ENCODE results near the gene DENND4B. TPM values are rescaled to one million over a fixed set of nuclear protein-coding genes. Genes with fewer than 3 reads are reported as not detected.

The DENND4B gene
- total RNA-seq, 1 experiment from 2014 or later: 41.3 TPM

DNA sequence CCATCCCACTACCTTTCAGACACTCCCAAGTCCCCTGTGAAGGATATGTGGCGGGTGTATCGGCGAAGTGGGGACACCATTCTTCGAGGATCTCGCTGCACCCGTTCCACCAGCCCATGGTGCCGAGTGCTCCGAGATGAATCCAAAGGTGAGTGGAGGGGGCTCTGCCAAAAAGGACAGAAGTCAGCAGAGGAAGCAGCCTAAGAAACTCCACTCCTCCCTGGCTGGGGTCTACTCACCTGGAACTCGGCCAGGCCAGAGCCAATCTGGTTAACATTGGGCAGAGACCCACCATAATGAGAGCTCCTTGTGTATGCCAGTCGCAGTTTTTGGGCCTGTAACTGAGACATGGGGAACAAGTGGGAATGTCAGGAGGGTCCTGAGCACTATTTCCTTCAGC, 8.3 kb upstream of the DENND4B start:
- peaks cover 12% of the 10 kb centered on the region; the same call in 1 of the 2 replicates for H3F3A ChIP-seq (ENCODE audit: insufficient read depth, low read depth)
- peaks cover 9% of the 10 kb centered on the region for H3K36me3 ChIP-seq (ENCODE audit: low read depth)
- H3K4me1 ChIP-seq (replicated peaks; ENCODE audit: insufficient read depth): peaks cover 13% of the 10 kb centered on the region
- H3K9me2 ChIP-seq (ENCODE audit: insufficient read depth): no peaks in the 10 kb centered on the region
- no peak for TF ChIP-seq EZH2 (IDR thresholded peaks at IDR 0.05; ENCODE audit: low read depth)
- TF ChIP-seq, protein P1, sequence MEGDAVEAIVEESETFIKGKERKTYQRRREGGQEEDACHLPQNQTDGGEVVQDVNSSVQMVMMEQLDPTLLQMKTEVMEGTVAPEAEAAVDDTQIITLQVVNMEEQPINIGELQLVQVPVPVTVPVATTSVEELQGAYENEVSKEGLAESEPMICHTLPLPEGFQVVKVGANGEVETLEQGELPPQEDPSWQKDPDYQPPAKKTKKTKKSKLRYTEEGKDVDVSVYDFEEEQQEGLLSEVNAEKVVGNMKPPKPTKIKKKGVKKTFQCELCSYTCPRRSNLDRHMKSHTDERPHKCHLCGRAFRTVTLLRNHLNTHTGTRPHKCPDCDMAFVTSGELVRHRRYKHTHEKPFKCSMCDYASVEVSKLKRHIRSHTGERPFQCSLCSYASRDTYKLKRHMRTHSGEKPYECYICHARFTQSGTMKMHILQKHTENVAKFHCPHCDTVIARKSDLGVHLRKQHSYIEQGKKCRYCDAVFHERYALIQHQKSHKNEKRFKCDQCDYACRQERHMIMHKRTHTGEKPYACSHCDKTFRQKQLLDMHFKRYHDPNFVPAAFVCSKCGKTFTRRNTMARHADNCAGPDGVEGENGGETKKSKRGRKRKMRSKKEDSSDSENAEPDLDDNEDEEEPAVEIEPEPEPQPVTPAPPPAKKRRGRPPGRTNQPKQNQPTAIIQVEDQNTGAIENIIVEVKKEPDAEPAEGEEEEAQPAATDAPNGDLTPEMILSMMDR (conservative IDR thresholded peaks at IDR 0.05): no peak
- DNase-seq: no peak
- H2AFZ ChIP-seq: no peak overlapping the region
- intact Hi-C loops (cut with micrococcal nuclease; ENCODE audit: unreplicated experiment): no loop called here
- peaks cover 28% of the 10 kb centered on the region for H4K20me1 ChIP-seq (ENCODE audit: insufficient read depth)
- no peak overlapping the region for H3K4me2 ChIP-seq
- no peak overlapping the region for H3K27ac ChIP-seq
- peaks cover 45% of the 10 kb centered on the region for H3K79me2 ChIP-seq (ENCODE audit: low read depth)
- CTCF ChIA-PET: no interaction called here
- H3K9me3 ChIP-seq (ENCODE audit: insufficient read depth, low read depth): no peaks in the 10 kb centered on the region
- POLR2A ChIA-PET (ENCODE audit: unreplicated experiment): interaction anchor here (0.6 kb wide), 1 partner anchor 63 kb away, joined by 3 read pairs; no protein-coding TSS in a partner anchor
- H3K4me3 ChIP-seq: no peak overlapping the region
- no peaks in the 10 kb centered on the region for H3K27me3 ChIP-seq (ENCODE audit: insufficient read depth, low read depth)
- no TSS peak for BruUV-seq (replicated peaks)

DNA sequence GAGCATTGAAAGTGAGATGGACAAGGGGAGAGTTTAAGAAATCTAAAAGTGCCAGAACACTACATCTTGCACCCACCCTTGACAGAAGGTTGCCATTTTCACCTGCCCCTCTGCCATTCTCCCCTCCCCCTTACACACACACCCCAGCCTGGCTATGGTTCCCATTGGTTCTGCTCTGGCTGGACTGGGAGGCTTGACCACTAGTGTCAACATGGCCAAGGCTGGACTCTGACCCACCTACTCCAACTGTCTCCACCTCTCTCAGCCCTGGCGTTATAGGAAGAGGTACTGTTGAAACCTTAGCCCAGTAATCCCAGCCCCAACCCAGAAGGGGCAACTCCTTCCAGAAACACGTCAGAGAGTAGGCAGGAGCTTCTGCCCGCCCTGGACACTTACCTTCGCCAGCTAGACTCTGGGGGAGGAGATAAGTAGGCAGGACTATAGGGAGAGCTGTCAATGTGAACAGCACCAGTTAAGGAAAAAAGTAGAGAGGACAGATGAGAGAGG, 7.4 kb upstream of the DENND4B start:
- CTCF ChIA-PET: no interaction called here

DNA sequence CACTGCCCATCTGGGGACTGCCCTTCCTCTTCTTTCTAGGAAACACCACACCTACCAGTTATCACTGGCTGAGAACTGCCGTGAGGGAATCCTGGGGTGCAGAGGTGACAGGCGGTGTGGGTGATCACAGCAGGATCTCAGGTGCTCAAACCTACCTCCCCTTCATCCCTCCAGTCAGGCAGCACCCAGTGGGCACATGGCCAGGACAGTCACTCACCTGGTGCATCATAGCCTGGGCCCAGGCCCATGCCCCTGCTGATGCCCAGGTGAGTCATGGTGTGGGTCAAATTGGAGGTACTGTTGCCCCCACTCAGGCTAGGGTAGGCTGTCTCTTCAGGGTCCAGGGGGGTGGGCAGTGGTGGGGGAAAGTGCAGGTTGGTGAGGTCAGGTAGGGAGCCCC, 5.3 kb upstream of the DENND4B start:
- ChIA-PET POLR2A (ENCODE audit: unreplicated experiment) (no interaction called here), CTCF (no interaction called here)
- no peak for DNase-seq
- Histone ChIP-seq H3K36me3 (ENCODE audit: low read depth) (peaks cover 9% of the 10 kb centered on the region), H3K27me3 (ENCODE audit: insufficient read depth, low read depth) (no peaks in the 10 kb centered on the region), H3K27ac (no peak overlapping the region), H3K4me1 (replicated peaks; ENCODE audit: insufficient read depth) (peaks cover 11% of the 10 kb centered on the region), H3K4me3 (no peak overlapping the region), H3K79me2 (ENCODE audit: low read depth) (peaks cover 33% of the 10 kb centered on the region), H4K20me1 (ENCODE audit: insufficient read depth) (peaks cover 22% of the 10 kb centered on the region), H3K4me2 (no peak overlapping the region), H3K9me2 (ENCODE audit: insufficient read depth) (no peaks in the 10 kb centered on the region), H3F3A (ENCODE audit: insufficient read depth, low read depth) (peaks cover 16% of the 10 kb centered on the region; the same call in 1 of the 2 replicates), H3K9me3 (ENCODE audit: insufficient read depth, low read depth) (no peaks in the 10 kb centered on the region), H2AFZ (no peak overlapping the region)
- BruUV-seq (replicated peaks): no TSS peak
- TF ChIP-seq EZH2 (IDR thresholded peaks at IDR 0.05; ENCODE audit: low read depth): no peak
- TF ChIP-seq, protein P1 (conservative IDR thresholded peaks at IDR 0.05): no peak
- intact Hi-C loops (cut with micrococcal nuclease; ENCODE audit: unreplicated experiment): no loop called here

More for the DNA sequence above, 7.4 kb upstream of the DENND4B start:
- intact Hi-C loops (cut with micrococcal nuclease; ENCODE audit: unreplicated experiment): no loop called here
- H3K4me1 ChIP-seq (replicated peaks; ENCODE audit: insufficient read depth): peaks cover 13% of the 10 kb centered on the region
- DNase-seq: no peak
- POLR2A ChIA-PET (ENCODE audit: unreplicated experiment): interaction anchor here (0.6 kb wide), 1 partner anchor 147 kb away, joined by 10 read pairs; no protein-coding TSS in a partner anchor
- no peak overlapping the region for H3K4me2 ChIP-seq
- H4K20me1 ChIP-seq (ENCODE audit: insufficient read depth): peaks cover 28% of the 10 kb centered on the region
- no TSS peak for BruUV-seq (replicated peaks)
- H3K27ac ChIP-seq: no peak overlapping the region
- peaks cover 11% of the 10 kb centered on the region; the same call in 1 of the 2 replicates for H3F3A ChIP-seq (ENCODE audit: insufficient read depth, low read depth)
- TF ChIP-seq, protein P1 (conservative IDR thresholded peaks at IDR 0.05): no peak
- TF ChIP-seq EZH2 (IDR thresholded peaks at IDR 0.05; ENCODE audit: low read depth): no peak
- no peak overlapping the region for H3K4me3 ChIP-seq
- H3K9me3 ChIP-seq (ENCODE audit: insufficient read depth, low read depth): no peaks in the 10 kb centered on the region
- no peak overlapping the region for H2AFZ ChIP-seq
- peaks cover 9% of the 10 kb centered on the region for H3K36me3 ChIP-seq (ENCODE audit: low read depth)
- H3K27me3 ChIP-seq (ENCODE audit: insufficient read depth, low read depth): no peaks in the 10 kb centered on the region
- peaks cover 45% of the 10 kb centered on the region for H3K79me2 ChIP-seq (ENCODE audit: low read depth)
- H3K9me2 ChIP-seq (ENCODE audit: insufficient read depth): no peaks in the 10 kb centered on the region
